Upper lobe of left lung (tissue), 6 donors: ENCODE measurements around the gene MOCOS. TPM values are rescaled to one million over a fixed set of nuclear protein-coding genes. Genes with fewer than 3 reads are reported as not detected.
"Not testable (repeated sequence)": the region's sequence is repeated elsewhere in the genome, so short reads cannot be mapped to it uniquely, and the experiment has no call there.

ENCODE experiments used
- ATAC-seq, 2 donors: fragments of 200-7000 bp; cut with Tn5 transposase; one replicate each; pipeline ENCODE4 v1.9.1; 2022; ENCODE audit warnings: mild to moderate bottlenecking in 2 of 2, moderate library complexity in 2 of 2; ENCODE audit not compliant: low FRiP score in 2 of 2
- DNase-seq, 2 donors: peaks; one replicate each; pipeline ENCODE4 v3.0.0-alpha.2; 2019 to 2020
- H3K27ac ChIP-seq, 4 donors: fragments of 200-600 bp; sonication (generic); one replicate each; pipeline ENCODE4 v1.5.1; 2016 to 2019
- H3K27me3 ChIP-seq, 4 donors: fragments of 200-600 bp; sonication (generic); one replicate each; pipeline ENCODE4 v1.5.1; 2017 to 2019
- H3K36me3 ChIP-seq, 4 donors: fragments of 200-600 bp; sonication (generic); one replicate each; pipeline ENCODE4 v1.5.1; 2016 to 2019
- H3K4me1 ChIP-seq, 4 donors: fragments of 200-600 bp; sonication (generic); one replicate each; pipeline ENCODE4 v1.5.1; 2018 to 2019
- H3K4me3 ChIP-seq, 4 donors: fragments of 200-600 bp; sonication (generic); one replicate each; pipeline ENCODE4 v1.5.1; 2017 to 2019; ENCODE audit warnings: mild to moderate bottlenecking in 2 of 4, moderate library complexity in 1 of 4
- H3K9me3 ChIP-seq, 4 donors: fragments of 200-600 bp; sonication (generic); one replicate each; pipeline ENCODE4 v1.5.1; 2018 to 2019
- EP300 ChIP-seq, 4 donors: sonication (generic); formaldehyde crosslinking; IDR thresholded peaks; one replicate each; pipeline ENCODE4 v1.5.1; 2017; ENCODE audit warnings: antibody characterized with exemption in 4 of 4, control low read depth in 2 of 4
- POLR2A ChIP-seq, 4 donors: fragments of 450-650 bp; IDR thresholded peaks; one replicate each; pipeline ENCODE4 v1.5.1; 2016 to 2017; ENCODE audit warnings: antibody characterized with exemption in 4 of 4, mild to moderate bottlenecking in 2 of 4
- POLR2AphosphoS5 ChIP-seq, 2 donors: sonication (generic); formaldehyde crosslinking; IDR thresholded peaks; one replicate each; pipeline ENCODE4 v1.5.1; 2017; ENCODE audit warnings: antibody characterized with exemption in 2 of 2
- WGBS, 2 donors: methylation state at CpG; one replicate each; pipeline ENCODE4 v1.1.5; 2017 to 2018; 5-methylcytosine and 5-hydroxymethylcytosine counted together
- total RNA-seq, 6 donors: library from RNA; depleted of rRNA in 4 of 6; stranded (reverse); fragments of >200 nt in 4 of 6; gene quantifications; one replicate each; pipeline versions ENCODE4 v1.1.0 to v1.2.1, GENCODE V29; 2016 to 2021
- TF ChIP-seq, protein P1 (sequence below), 6 experiments: fragments of 450-650 bp in 4 of 6; fragments of 200-600 bp in 2 of 6; sonication (generic) in 2 of 6; IDR thresholded peaks; one replicate each; pipeline ENCODE4 v1.5.1; 2016 to 2019; ENCODE audit warnings: antibody characterized with exemption in 6 of 6
- donor health status: DM: no; HTN: no; CAD: no; lungs with moderate emphysema.
- donor health status: DM: no; HTN: yes; CAD: no; lungs with severe emphysema.

MOCOS gene
- total RNA-seq, 6 donors from 2014 or later: 1.9 to 4.7 (median 3.8) TPM

DNA sequence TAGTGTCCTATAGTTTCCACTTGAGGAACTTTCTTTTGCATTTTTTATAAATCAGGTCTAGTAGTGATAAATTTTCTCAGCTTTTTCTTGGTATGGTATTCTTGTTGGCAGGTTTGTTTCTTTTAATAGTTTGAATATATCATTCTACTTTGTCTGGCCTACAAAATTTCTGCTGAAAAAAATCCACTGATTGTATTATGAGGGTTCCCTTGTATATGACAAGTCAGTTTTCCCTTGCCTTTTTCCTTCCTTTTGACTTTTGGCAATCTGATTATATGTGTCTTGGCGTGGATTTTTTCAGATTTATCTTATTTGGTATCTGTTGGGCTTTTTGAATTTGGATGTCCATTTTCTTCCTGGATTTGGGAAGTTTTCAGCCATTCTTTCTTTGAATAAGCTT, 41.9 kb downstream of the MOCOS start:
- H3K9me3 ChIP-seq: peaks cover 10 to 29% (median 12%) of the 10 kb centered on the region in 4 donors
- no peak overlapping the region for H3K4me3 ChIP-seq
- 59 to 74% methylated on average over 1 of the region's 1 CpG for WGBS, 2 donors
- peaks cover 0 to 4% (median 0%) of the 10 kb centered on the region in 4 donors for H3K36me3 ChIP-seq
- no peak overlapping the region for H3K27ac ChIP-seq
- ATAC-seq: no peak
- TF ChIP-seq, protein P1, sequence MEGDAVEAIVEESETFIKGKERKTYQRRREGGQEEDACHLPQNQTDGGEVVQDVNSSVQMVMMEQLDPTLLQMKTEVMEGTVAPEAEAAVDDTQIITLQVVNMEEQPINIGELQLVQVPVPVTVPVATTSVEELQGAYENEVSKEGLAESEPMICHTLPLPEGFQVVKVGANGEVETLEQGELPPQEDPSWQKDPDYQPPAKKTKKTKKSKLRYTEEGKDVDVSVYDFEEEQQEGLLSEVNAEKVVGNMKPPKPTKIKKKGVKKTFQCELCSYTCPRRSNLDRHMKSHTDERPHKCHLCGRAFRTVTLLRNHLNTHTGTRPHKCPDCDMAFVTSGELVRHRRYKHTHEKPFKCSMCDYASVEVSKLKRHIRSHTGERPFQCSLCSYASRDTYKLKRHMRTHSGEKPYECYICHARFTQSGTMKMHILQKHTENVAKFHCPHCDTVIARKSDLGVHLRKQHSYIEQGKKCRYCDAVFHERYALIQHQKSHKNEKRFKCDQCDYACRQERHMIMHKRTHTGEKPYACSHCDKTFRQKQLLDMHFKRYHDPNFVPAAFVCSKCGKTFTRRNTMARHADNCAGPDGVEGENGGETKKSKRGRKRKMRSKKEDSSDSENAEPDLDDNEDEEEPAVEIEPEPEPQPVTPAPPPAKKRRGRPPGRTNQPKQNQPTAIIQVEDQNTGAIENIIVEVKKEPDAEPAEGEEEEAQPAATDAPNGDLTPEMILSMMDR (IDR thresholded peaks at IDR 0.05): no peak
- DNase-seq: no peak
- no peaks in the 10 kb centered on the region for H3K27me3 ChIP-seq
- no peaks in the 10 kb centered on the region for H3K4me1 ChIP-seq

DNA sequence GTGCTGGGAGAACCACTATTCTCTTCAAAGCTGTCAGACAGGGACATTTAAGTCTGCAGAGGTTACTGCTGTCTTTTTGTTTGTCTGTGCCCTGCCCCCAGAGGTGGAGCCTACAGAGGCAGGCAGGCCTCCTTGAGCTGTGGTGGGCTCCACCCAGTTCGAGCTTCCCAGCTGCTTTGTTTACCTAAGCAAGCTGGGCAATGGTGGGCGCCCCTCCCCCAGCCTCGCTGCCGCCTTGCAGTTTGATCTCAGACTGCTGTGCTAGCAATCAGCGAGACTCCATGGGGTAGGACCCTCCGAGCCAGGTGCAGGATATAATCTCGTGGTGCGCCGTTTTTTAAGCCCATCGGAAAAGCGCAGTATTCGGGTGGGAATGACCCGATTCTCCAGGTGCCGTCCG, 53.2 kb downstream of the MOCOS start:
- not testable (repeated sequence) for H3K27me3 ChIP-seq, H3K4me1 ChIP-seq, H3K4me3 ChIP-seq, H3K36me3 ChIP-seq, ATAC-seq, H3K27ac ChIP-seq, H3K9me3 ChIP-seq
- DNase-seq: peak in 1 of 2 donors; percentile 60
- WGBS, 2 donors: 85 to 97% methylated on average over 7 to 14 of the region's 15 CpGs

DNA sequence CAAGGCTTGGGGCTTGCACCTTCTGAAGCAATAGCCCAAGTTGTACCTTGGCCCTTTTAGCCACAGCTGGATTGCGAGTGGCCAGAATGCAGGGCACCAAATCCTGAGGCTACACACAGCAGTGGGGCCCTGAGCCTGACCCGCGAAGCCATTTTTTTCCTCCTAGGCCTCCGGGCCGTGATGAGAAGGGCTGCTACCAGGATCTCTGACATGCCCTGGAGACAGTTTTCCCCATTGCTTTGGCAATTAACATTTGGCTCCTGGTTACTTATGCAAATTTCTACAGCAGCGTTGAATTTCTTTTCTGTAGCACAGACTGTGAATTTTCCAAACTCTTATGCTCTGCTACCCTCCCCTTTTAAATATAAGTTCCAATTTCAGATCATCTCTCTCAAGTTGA, 54.5 kb downstream of the MOCOS start:
- TF ChIP-seq POLR2AphosphoS5 (IDR thresholded peaks at IDR 0.05): no peak
- TF ChIP-seq, protein P1 (IDR thresholded peaks at IDR 0.05): no peak
- no peak for TF ChIP-seq EP300 (IDR thresholded peaks at IDR 0.05)
- no peak for TF ChIP-seq POLR2A (IDR thresholded peaks at IDR 0.05)
- Histone ChIP-seq H3K27ac (no peak overlapping the region), H3K27me3 (no peaks in the 10 kb centered on the region), H3K9me3 (no peaks in the 10 kb centered on the region), H3K36me3 (no peaks in the 10 kb centered on the region), H3K4me1 (no peaks in the 10 kb centered on the region), H3K4me3 (no peak overlapping the region)
- 94% methylated on average over 6 of the region's 6 CpGs for WGBS, 2 donors
- ATAC-seq: no peak
- DNase-seq: no peak

DNA sequence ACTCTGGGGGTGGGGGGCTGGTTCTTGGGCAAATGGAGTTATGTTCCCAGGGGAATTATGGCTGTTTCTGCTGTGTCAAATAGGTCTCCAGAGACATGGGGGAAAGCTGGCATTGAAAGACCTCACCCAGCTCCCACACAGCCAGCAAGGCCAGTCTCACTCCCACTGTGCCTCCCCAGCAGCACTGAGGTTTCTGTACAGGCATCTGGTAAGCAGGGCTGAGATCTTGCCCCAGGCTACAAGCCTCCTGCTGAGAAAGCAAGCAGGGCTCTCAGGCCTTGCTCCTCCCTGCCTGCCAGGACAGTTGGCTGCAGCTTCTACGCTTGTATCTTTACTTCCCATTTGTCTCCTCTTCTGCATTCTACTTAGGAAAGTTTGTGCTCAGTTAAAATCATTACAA, 59.7 kb downstream of the MOCOS start:
- TF ChIP-seq, protein P1 (IDR thresholded peaks at IDR 0.05): no peak
- TF ChIP-seq POLR2A (IDR thresholded peaks at IDR 0.05) (no peak), POLR2AphosphoS5 (IDR thresholded peaks at IDR 0.05) (no peak), EP300 (IDR thresholded peaks at IDR 0.05) (no peak)
- Histone ChIP-seq H3K36me3 (no peaks in the 10 kb centered on the region), H3K4me3 (no peak overlapping the region), H3K4me1 (no peaks in the 10 kb centered on the region), H3K27ac (no peak overlapping the region), H3K27me3 (no peaks in the 10 kb centered on the region), H3K9me3 (peaks cover 0 to 3% (median 0%) of the 10 kb centered on the region in 4 donors)
- no peak for DNase-seq
- no peak for ATAC-seq
- WGBS, 2 donors: 93 to 100% methylated on average over 1 of the region's 1 CpG

DNA sequence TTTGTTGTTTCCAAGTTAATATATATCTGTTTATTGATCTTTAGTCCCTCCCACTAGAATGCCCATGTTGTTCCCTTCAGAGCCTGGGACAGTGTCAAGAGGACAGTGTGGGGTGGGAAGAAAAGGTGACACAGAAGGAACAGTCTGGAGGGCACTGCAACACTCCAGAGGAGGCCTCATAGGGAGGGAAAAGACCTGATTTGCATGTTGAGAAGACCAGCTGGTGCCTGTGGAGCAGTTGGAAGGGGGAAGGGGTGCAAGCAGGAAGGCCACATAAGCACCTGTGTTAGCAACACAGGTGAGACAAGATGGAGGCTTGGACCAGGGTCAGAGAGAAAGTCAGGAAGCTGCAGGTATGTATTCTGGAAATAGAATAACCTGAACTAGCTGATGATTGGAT, 62.1 kb downstream of the MOCOS start:
- no peaks in the 10 kb centered on the region for H3K27me3 ChIP-seq
- no peak overlapping the region for H3K27ac ChIP-seq
- no peak for TF ChIP-seq POLR2AphosphoS5 (IDR thresholded peaks at IDR 0.05)
- TF ChIP-seq, protein P1 (IDR thresholded peaks at IDR 0.05): no peak
- no peak for TF ChIP-seq EP300 (IDR thresholded peaks at IDR 0.05)
- TF ChIP-seq POLR2A (IDR thresholded peaks at IDR 0.05): no peak
- no peaks in the 10 kb centered on the region for H3K4me1 ChIP-seq
- H3K4me3 ChIP-seq: no peak overlapping the region
- no peak for DNase-seq
- ATAC-seq: no peak
- no peaks in the 10 kb centered on the region for H3K36me3 ChIP-seq
- H3K9me3 ChIP-seq: peaks cover 0 to 3% (median 0%) of the 10 kb centered on the region in 4 donors
